ENCODE results near the gene RPL37A. TPM values are rescaled to one million over a fixed set of nuclear protein-coding genes. Genes with fewer than 3 reads are reported as not detected.

The RPL37A gene
- total and polyA plus RNA-seq, 9 of the 15 experiments (the other 6 are each of a cell fraction or from before 2014, with no cell fraction given) = 1,938 to 3,349 (median 2,436) TPM

DNA sequence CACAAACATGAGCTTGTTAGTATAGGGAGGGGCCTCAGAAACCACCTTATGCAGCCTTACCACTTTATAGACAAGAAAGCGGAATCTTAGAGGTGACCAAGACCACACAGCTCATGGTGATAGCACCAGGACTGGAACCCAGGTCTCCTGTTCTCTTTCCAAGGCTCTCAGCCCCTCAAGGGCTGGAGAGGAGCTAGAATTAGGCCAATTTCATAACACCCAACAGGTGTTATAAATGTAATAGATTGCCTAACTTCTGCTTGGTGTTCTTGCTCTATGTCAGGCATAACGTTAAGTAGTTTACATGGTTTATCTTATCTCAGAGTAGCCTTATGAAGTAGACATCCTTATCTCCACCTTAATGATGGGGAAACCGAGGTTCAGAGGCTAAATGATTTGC is 42.9 kb downstream of the RPL37A start:
- Histone ChIP-seq H2AFZ (ENCODE audit: low read depth, low read length) (no peak overlapping the region), H3K27me3 (ENCODE audit: control insufficient read depth in 2 of 2, insufficient read depth in 2 of 2, low read length in 2 of 2) (peaks cover 0 to 34% of the 10 kb centered on the region in 2 experiments; a peak in 2 of 5 replicates), H3K4me2 (ENCODE audit: insufficient read depth, low read length) (no peak overlapping the region), H3K9me3 (replicated peaks; ENCODE audit: control insufficient read depth, insufficient read depth, low read depth, low read length) (no peaks in the 10 kb centered on the region), H3K79me2 (ENCODE audit: control insufficient read depth, insufficient read depth, low read length) (no peaks in the 10 kb centered on the region), H3K9ac (ENCODE audit: insufficient read depth in 1 of 2, low read depth in 2 of 2, low read length in 2 of 2) (no peak overlapping the region), H3K27ac (ENCODE audit: extremely low read depth, low read depth, low read length) (no peak overlapping the region), H3K36me3 (ENCODE audit: control insufficient read depth, insufficient read depth, low read length) (no peaks in the 10 kb centered on the region), H4K20me1 (replicated peaks; ENCODE audit: control insufficient read depth, insufficient read depth, low read length) (no peaks in the 10 kb centered on the region), H3K9me1 (ENCODE audit: control insufficient read depth, insufficient read depth, low read length) (no peaks in the 10 kb centered on the region), H3K4me1 (replicated peaks in 1 of 2; ENCODE audit: control insufficient read depth in 2 of 2, insufficient read depth in 2 of 2, low read length in 2 of 2) (no peaks in the 10 kb centered on the region; a peak in 2 of 5 replicates), H3K4me3 (no peak overlapping the region)
- in situ Hi-C loops (cut with MboI) = loop anchor here (25.0 kb wide), 1 partner anchor 971 kb away; no protein-coding TSS in a partner anchor
- BruUV-seq (replicated peaks) = no TSS peak
- FAIRE-seq (no peak), ATAC-seq (no peak), DNase-seq (ENCODE audit: extremely low read depth in 1 of 4, low spot score in 3 of 4) (no peak)
- WGBS (ENCODE audit: insufficient coverage, low coverage, missing lambda C conversion rate) = 2% methylated on average over 3 of the region's 3 CpGs
- intact Hi-C loops (cut with micrococcal nuclease) = no loop called here
- POLR2A ChIA-PET = interaction anchor here (0.6 kb wide), 1 partner anchor 481 kb away, joined by 5 read pairs; no protein-coding TSS in a partner anchor
- CTCF ChIA-PET (ENCODE audit: low intra/inter-chr PET ratio) = no interaction called here
- TF ChIP-seq ZNF133 (CRISPR knock-in tag; IDR thresholded peaks at IDR 0.05) (no peak), ZNF197 (CRISPR knock-in tag; IDR thresholded peaks at IDR 0.05; ENCODE audit: low read depth) (no peak), ATF1 (CRISPR knock-in tag; IDR thresholded peaks at IDR 0.05) (no peak), ATF1 (tag; IDR thresholded peaks at IDR 0.05) (no peak), BCOR (IDR thresholded peaks at IDR 0.05) (no peak), SMAD3 (CRISPR knock-in tag; conservative IDR thresholded peaks at IDR 0.05) (no peak), RNF2 (IDR thresholded peaks at IDR 0.05) (no peak), ZNF766 (CRISPR knock-in tag; conservative IDR thresholded peaks at IDR 0.05) (no peak)
- TF ChIP-seq, protein P1, sequence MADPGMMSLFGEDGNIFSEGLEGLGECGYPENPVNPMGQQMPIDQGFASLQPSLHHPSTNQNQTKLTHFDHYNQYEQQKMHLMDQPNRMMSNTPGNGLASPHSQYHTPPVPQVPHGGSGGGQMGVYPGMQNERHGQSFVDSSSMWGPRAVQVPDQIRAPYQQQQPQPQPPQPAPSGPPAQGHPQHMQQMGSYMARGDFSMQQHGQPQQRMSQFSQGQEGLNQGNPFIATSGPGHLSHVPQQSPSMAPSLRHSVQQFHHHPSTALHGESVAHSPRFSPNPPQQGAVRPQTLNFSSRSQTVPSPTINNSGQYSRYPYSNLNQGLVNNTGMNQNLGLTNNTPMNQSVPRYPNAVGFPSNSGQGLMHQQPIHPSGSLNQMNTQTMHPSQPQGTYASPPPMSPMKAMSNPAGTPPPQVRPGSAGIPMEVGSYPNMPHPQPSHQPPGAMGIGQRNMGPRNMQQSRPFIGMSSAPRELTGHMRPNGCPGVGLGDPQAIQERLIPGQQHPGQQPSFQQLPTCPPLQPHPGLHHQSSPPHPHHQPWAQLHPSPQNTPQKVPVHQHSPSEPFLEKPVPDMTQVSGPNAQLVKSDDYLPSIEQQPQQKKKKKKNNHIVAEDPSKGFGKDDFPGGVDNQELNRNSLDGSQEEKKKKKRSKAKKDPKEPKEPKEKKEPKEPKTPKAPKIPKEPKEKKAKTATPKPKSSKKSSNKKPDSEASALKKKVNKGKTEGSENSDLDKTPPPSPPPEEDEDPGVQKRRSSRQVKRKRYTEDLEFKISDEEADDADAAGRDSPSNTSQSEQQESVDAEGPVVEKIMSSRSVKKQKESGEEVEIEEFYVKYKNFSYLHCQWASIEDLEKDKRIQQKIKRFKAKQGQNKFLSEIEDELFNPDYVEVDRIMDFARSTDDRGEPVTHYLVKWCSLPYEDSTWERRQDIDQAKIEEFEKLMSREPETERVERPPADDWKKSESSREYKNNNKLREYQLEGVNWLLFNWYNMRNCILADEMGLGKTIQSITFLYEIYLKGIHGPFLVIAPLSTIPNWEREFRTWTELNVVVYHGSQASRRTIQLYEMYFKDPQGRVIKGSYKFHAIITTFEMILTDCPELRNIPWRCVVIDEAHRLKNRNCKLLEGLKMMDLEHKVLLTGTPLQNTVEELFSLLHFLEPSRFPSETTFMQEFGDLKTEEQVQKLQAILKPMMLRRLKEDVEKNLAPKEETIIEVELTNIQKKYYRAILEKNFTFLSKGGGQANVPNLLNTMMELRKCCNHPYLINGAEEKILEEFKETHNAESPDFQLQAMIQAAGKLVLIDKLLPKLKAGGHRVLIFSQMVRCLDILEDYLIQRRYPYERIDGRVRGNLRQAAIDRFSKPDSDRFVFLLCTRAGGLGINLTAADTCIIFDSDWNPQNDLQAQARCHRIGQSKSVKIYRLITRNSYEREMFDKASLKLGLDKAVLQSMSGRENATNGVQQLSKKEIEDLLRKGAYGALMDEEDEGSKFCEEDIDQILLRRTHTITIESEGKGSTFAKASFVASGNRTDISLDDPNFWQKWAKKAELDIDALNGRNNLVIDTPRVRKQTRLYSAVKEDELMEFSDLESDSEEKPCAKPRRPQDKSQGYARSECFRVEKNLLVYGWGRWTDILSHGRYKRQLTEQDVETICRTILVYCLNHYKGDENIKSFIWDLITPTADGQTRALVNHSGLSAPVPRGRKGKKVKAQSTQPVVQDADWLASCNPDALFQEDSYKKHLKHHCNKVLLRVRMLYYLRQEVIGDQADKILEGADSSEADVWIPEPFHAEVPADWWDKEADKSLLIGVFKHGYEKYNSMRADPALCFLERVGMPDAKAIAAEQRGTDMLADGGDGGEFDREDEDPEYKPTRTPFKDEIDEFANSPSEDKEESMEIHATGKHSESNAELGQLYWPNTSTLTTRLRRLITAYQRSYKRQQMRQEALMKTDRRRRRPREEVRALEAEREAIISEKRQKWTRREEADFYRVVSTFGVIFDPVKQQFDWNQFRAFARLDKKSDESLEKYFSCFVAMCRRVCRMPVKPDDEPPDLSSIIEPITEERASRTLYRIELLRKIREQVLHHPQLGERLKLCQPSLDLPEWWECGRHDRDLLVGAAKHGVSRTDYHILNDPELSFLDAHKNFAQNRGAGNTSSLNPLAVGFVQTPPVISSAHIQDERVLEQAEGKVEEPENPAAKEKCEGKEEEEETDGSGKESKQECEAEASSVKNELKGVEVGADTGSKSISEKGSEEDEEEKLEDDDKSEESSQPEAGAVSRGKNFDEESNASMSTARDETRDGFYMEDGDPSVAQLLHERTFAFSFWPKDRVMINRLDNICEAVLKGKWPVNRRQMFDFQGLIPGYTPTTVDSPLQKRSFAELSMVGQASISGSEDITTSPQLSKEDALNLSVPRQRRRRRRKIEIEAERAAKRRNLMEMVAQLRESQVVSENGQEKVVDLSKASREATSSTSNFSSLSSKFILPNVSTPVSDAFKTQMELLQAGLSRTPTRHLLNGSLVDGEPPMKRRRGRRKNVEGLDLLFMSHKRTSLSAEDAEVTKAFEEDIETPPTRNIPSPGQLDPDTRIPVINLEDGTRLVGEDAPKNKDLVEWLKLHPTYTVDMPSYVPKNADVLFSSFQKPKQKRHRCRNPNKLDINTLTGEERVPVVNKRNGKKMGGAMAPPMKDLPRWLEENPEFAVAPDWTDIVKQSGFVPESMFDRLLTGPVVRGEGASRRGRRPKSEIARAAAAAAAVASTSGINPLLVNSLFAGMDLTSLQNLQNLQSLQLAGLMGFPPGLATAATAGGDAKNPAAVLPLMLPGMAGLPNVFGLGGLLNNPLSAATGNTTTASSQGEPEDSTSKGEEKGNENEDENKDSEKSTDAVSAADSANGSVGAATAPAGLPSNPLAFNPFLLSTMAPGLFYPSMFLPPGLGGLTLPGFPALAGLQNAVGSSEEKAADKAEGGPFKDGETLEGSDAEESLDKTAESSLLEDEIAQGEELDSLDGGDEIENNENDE (IDR thresholded peaks at IDR 0.05; ENCODE audit: low read depth, low read length) = no peak
